GM21786 (cell line): ENCODE measurements around the gene ULK4.

Experiments used
- ATAC-seq: cut with Tn5 transposase; IDR thresholded peaks from one replicate; pipeline ENCODE4 v1.9.1; 2021; ENCODE audit not compliant: unreplicated experiment

Gene ULK4

GRCh38 chr3:41327718-41328117 lies 634.2 kb downstream of the ULK4 start:
- no peak for ATAC-seq

GRCh38 chr3:41324156-41324475 lies 637.8 kb downstream of the ULK4 start:
- no peak for ATAC-seq

- no peak for ATAC-seq
These were observed 638.3 kb downstream of the ULK4 start for GRCh38 chr3:41323467-41324155.

GRCh38 chr3:41321642-41321980 lies 640.3 kb downstream of the ULK4 start:
- ATAC-seq: no peak

- ATAC-seq: no peak
These were observed 640.8 kb downstream of the ULK4 start for GRCh38 chr3:41320953-41321641.

- ATAC-seq: no peak
These were observed 643.4 kb downstream of the ULK4 start for GRCh38 chr3:41318520-41318919.

- no peak for ATAC-seq
These were observed 644.2 kb downstream of the ULK4 start for GRCh38 chr3:41317718-41318117.

- ATAC-seq: no peak
These were observed 644.6 kb downstream of the ULK4 start for GRCh38 chr3:41317298-41317697.

- ATAC-seq: no peak
These were observed 646.8 kb downstream of the ULK4 start for GRCh38 chr3:41315126-41315525.

- no peak for ATAC-seq
These were observed 653.8 kb downstream of the ULK4 start for GRCh38 chr3:41308119-41308518.

- no peak for ATAC-seq
These were observed 654.8 kb downstream of the ULK4 start for GRCh38 chr3:41307065-41307464.

GRCh38 chr3:41304593-41304992 lies 657.3 kb downstream of the ULK4 start:
- no peak for ATAC-seq

GRCh38 chr3:41302295-41302694 lies 659.6 kb downstream of the ULK4 start:
- ATAC-seq: no peak

GRCh38 chr3:41301548-41301947 lies 660.4 kb downstream of the ULK4 start:
- no peak for ATAC-seq

GRCh38 chr3:41299036-41299435 lies 662.9 kb downstream of the ULK4 start:
- ATAC-seq: no peak

- no peak for ATAC-seq
These were observed 664.2 kb downstream of the ULK4 start for GRCh38 chr3:41297750-41298149.

- ATAC-seq: no peak
These were observed 665.3 kb downstream of the ULK4 start for GRCh38 chr3:41296556-41296955.

- ATAC-seq: no peak
These were observed 666.2 kb downstream of the ULK4 start for GRCh38 chr3:41295740-41296139.

- ATAC-seq: no peak
These were observed 668.7 kb downstream of the ULK4 start for GRCh38 chr3:41293169-41293681.

GRCh38 chr3:41290736-41291135 lies 671.2 kb downstream of the ULK4 start:
- ATAC-seq: no peak

GRCh38 chr3:41290306-41290705 lies 671.6 kb downstream of the ULK4 start:
- ATAC-seq: no peak

- ATAC-seq: no peak
These were observed 673.1 kb downstream of the ULK4 start for GRCh38 chr3:41288785-41289184.

- ATAC-seq: no peak
These were observed 675.6 kb downstream of the ULK4 start for GRCh38 chr3:41286305-41286704.
